ENCODE results near the gene TPP1. TPM values are rescaled to one million over a fixed set of nuclear protein-coding genes. Genes with fewer than 3 reads are reported as not detected.

The TPP1 gene
- total RNA-seq, 4 donors from 2014 or later, result 44.4 to 71.5 (median 54.9) TPM

DNA sequence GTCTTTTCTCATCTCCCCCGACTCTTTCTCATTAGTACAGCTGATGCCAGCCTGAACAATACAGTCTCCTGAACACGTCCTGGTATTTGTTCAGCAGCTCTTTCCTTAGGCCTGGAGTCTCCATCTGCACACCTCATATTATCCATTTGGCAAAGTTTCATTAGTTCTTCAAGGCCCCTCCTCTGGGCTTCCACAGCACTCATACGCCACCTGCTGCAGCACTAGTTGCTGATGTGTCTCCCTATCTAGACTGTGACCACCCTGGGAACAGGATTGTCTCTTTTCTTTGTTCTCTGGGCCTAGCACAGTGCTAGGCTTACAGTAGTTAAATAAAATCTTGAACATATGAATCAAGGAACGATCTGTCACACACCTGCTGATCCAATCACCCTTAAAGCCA is 19.2 kb upstream of the TPP1 start:
- no peaks in the 10 kb centered on the region for H3K9me3 ChIP-seq
- peak overlapping the region in 3 of 4 donors; percentile 50 to 78 (median 54) for H3K27ac ChIP-seq (replicated peaks in 1 of 4)
- no peak overlapping the region for H3K4me3 ChIP-seq
- intact Hi-C loops (cut with DNase I), result no loop called here
- no peaks in the 10 kb centered on the region for H3K27me3 ChIP-seq
- H3K4me1 ChIP-seq, result peaks cover 48 to 71% (median 59%) of the 10 kb centered on the region in 4 donors
- H3K36me3 ChIP-seq, result peaks cover 0 to 26% (median 17%) of the 10 kb centered on the region in 4 donors
- WGBS, result 48% methylated on average over 4 of the region's 4 CpGs
- TF ChIP-seq POLR2AphosphoS5 (IDR thresholded peaks at IDR 0.05) (no peak), CTCF (IDR thresholded peaks at IDR 0.05) (peak in 1 of 3 experiments; percentile 5)
- DNase-seq (ENCODE audit: extremely low spot score), result no peak

DNA sequence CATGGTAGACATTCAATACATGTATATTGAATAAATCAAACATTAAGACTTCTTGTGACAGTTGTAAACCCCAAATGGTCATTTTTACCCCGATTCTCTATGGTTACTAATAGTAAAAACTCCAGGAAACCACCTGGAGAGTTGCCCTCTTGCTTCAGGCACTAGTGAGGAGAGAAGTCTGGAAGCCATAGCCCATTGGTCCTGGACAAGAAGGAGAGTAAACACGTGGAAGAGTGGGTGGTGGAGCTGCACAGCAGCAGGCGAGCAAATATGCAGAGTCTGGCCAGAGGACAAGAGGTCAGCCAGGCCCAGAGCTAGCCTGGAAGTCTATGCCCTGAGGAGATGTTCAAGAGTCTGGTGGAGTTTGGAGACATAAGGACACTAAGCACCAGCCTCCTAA is 18.6 kb upstream of the TPP1 start:
- Histone ChIP-seq H3K36me3 (peaks cover 0 to 31% (median 23%) of the 10 kb centered on the region in 4 donors), H3K27me3 (no peaks in the 10 kb centered on the region), H3K4me3 (no peak overlapping the region), H3K9me3 (no peaks in the 10 kb centered on the region), H3K4me1 (peaks cover 48 to 74% (median 60%) of the 10 kb centered on the region in 4 donors), H3K27ac (replicated peaks in 1 of 4) (peak overlapping the region in 3 of 4 donors; percentile 50 to 78 (median 54))
- no peak for DNase-seq (ENCODE audit: extremely low spot score)
- 15% methylated on average over 3 of the region's 3 CpGs for WGBS
- TF ChIP-seq EP300 (IDR thresholded peaks at IDR 0.05) (no peak), POLR2AphosphoS5 (IDR thresholded peaks at IDR 0.05) (peak in 1 of 2 donors; percentile 37)
- intact Hi-C loops (cut with DNase I), result no loop called here

- intact Hi-C loops (cut with DNase I), result no loop called here
- H3K9me3 ChIP-seq, result no peaks in the 10 kb centered on the region
- H3K4me3 ChIP-seq, result no peak overlapping the region
- peak overlapping the region in 3 of 4 donors; percentile 60 to 78 (median 63) for H3K27ac ChIP-seq (replicated peaks in 1 of 4)
- no peaks in the 10 kb centered on the region for H3K27me3 ChIP-seq
- TF ChIP-seq POLR2AphosphoS5 (IDR thresholded peaks at IDR 0.05) (no peak), POLR2A (IDR thresholded peaks at IDR 0.05; ENCODE audit: low read depth) (no peak), EP300 (IDR thresholded peaks at IDR 0.05) (no peak), CTCF (IDR thresholded peaks at IDR 0.05) (no peak)
- WGBS, result 92% methylated on average over 3 of the region's 3 CpGs
- DNase-seq (ENCODE audit: extremely low spot score), result no peak
- peaks cover 3 to 44% (median 36%) of the 10 kb centered on the region in 4 donors for H3K36me3 ChIP-seq
- H3K4me1 ChIP-seq, result peaks cover 48 to 69% (median 60%) of the 10 kb centered on the region in 4 donors
Observed at GRCh38 chr11:6636480-6636879, 17.3 kb upstream of the TPP1 start.

DNA sequence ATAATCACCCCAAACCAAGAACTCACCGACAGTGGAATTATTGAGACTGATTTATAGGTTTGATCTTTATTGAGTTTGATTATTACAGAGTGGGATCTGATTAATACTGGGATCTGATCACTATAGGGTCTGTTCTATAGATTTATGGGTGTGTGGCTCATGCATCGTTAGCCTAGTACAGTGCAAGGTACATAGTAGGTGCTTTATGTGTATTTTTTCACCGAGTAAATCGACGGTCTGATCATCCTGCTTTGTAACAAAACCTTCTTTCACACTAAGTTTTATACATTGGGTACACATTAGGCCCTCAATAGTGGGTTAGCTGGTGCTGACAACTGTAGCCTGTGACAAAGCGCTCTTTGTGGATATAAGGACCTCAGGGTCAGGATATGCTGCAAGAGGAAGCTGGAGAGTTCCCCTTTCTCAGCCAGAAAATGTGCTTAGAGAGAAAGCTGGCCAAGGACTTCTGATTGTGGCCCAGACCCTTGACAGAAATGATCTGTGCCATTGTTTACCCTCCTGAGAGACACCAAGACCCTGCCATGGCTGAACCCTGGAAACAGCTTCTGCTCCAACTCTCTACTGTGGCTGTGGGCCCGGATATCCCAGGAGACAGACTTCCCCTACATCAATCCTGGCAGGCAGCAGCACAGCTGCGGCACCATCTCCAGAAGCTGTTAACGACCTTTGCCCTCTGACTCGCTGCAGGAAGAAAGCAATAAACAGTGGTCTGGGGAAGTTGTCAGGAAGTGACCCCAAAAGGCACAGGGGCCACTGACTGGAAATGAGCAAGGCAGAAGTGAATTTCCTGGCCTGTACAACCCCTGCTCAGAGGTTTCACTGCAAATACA is 16.1 kb upstream of the TPP1 start:
- intact Hi-C loops (cut with DNase I), result no loop called here
- WGBS, result 39% methylated on average over 10 of the region's 10 CpGs
- Histone ChIP-seq H3K27ac (replicated peaks in 1 of 4) (peak overlapping the region; percentile 60 to 78 (median 62)), H3K4me3 (no peak overlapping the region), H3K9me3 (no peaks in the 10 kb centered on the region), H3K36me3 (peaks cover 9 to 44% (median 37%) of the 10 kb centered on the region in 4 donors), H3K4me1 (peaks cover 48 to 69% (median 59%) of the 10 kb centered on the region in 4 donors), H3K27me3 (no peaks in the 10 kb centered on the region)
- TF ChIP-seq POLR2AphosphoS5 (IDR thresholded peaks at IDR 0.05) (peak; percentile 13 to 51), POLR2A (IDR thresholded peaks at IDR 0.05; ENCODE audit: low read depth) (no peak), EP300 (IDR thresholded peaks at IDR 0.05) (peak; percentile 52)
- DNase-seq (ENCODE audit: extremely low spot score), result no peak

GRCh38 chr11:6634534-6634933 is 15.3 kb upstream of the TPP1 start:
- Histone ChIP-seq H3K4me3 (no peak overlapping the region), H3K27ac (replicated peaks in 1 of 4) (peak overlapping the region in 3 of 4 donors; percentile 60 to 78 (median 60)), H3K4me1 (peaks cover 48 to 64% (median 58%) of the 10 kb centered on the region in 4 donors), H3K9me3 (no peaks in the 10 kb centered on the region), H3K36me3 (peaks cover 17 to 44% (median 38%) of the 10 kb centered on the region in 4 donors), H3K27me3 (no peaks in the 10 kb centered on the region)
- no peak for TF ChIP-seq POLR2AphosphoS5 (IDR thresholded peaks at IDR 0.05)
- no peak for TF ChIP-seq CTCF (IDR thresholded peaks at IDR 0.05)
- TF ChIP-seq POLR2A (IDR thresholded peaks at IDR 0.05; ENCODE audit: low read depth), result no peak
- no peak for TF ChIP-seq EP300 (IDR thresholded peaks at IDR 0.05)
- no peak for DNase-seq (ENCODE audit: extremely low spot score)
- intact Hi-C loops (cut with DNase I), result no loop called here
- 78% methylated on average over 1 of the region's 1 CpG for WGBS

Measured in esophagus muscularis mucosa (tissue), 4 donors.